ENCODE measurements around the gene CCSER1. TPM values are rescaled to one million over a fixed set of nuclear protein-coding genes. Genes with fewer than 3 reads are reported as not detected.

Gene CCSER1
- total RNA-seq, 2 donors from 2014 or later = 11.8 to 12.5 TPM

DNA sequence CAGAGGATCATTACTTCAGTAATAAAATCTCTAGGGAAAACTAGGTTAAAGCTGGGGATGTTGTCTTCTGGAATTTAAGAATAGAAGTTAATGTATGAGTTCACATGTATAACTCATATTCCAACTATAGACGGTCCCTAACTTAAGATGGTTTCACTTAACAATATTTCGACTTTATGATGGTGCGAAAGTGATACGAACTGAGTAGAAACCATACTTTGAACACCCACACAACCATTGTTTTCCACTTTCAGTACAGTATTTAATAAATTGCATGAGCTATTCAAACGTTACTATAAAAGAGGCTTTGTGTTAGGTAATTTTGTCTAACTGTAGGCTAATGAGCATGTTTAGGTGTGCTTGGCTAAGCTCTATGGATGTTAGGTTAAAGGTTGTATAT lies 38.7 kb downstream of the CCSER1 start:
- no peak for DNase-seq (ENCODE audit: low spot score)
- no peaks in the 10 kb centered on the region for H3K36me3 ChIP-seq

DNA sequence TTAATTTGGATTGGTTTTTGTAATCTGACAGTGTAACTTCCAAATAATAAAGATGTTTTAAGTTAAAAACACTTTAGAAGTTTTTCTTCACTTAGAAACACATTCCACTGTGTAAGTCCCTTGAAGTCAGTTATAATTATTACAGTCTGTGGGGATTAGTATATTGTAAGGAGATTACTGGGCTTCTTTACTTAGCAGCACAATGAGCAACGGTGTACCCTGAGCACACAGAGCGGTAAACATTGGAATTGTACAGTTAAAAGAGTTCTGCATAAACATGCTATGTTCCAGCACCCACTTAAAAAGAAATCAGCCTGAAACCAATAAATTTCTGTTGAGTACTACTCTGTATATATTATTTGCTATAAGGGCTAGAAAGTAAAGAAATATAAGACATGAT lies 44.3 kb downstream of the CCSER1 start:
- H3K36me3 ChIP-seq = no peaks in the 10 kb centered on the region
- H3K9me3 ChIP-seq = no peaks in the 10 kb centered on the region
- DNase-seq (ENCODE audit: low spot score) = no peak
- no peak overlapping the region for H3K4me3 ChIP-seq
- no peaks in the 10 kb centered on the region for H3K4me1 ChIP-seq
- no peak overlapping the region for H3K27ac ChIP-seq
- H3K27me3 ChIP-seq = no peaks in the 10 kb centered on the region
- TF ChIP-seq, protein P1, sequence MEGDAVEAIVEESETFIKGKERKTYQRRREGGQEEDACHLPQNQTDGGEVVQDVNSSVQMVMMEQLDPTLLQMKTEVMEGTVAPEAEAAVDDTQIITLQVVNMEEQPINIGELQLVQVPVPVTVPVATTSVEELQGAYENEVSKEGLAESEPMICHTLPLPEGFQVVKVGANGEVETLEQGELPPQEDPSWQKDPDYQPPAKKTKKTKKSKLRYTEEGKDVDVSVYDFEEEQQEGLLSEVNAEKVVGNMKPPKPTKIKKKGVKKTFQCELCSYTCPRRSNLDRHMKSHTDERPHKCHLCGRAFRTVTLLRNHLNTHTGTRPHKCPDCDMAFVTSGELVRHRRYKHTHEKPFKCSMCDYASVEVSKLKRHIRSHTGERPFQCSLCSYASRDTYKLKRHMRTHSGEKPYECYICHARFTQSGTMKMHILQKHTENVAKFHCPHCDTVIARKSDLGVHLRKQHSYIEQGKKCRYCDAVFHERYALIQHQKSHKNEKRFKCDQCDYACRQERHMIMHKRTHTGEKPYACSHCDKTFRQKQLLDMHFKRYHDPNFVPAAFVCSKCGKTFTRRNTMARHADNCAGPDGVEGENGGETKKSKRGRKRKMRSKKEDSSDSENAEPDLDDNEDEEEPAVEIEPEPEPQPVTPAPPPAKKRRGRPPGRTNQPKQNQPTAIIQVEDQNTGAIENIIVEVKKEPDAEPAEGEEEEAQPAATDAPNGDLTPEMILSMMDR (IDR thresholded peaks at IDR 0.05) = no peak

More for the DNA sequence above, 38.7 kb downstream of the CCSER1 start:
- H3K4me3 ChIP-seq = no peak overlapping the region
- no peak overlapping the region for H3K27ac ChIP-seq
- no peaks in the 10 kb centered on the region for H3K4me1 ChIP-seq
- TF ChIP-seq, protein P1 (IDR thresholded peaks at IDR 0.05) = no peak
- no peaks in the 10 kb centered on the region for H3K9me3 ChIP-seq
- no peaks in the 10 kb centered on the region for H3K27me3 ChIP-seq

DNA sequence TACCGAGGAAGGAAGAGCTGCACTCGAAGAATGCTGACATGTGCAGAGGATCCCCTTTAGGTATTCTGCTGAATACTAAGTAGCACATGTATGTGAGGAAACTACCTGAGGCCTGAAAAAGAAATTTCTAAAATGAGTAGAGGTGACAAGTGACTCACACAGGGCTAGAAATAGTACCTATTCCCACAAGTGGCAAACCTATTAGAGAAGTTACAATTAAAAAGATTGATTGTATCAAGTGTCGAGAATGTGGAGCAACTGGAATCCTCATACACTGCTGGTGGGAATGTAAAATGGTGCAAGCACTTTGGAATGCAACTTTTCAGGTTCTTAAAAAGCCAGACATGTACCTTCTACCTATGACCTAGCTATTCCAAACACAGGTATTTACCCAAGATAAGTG lies 47.4 kb downstream of the CCSER1 start:
- no peak overlapping the region for H3K27ac ChIP-seq
- DNase-seq (ENCODE audit: low spot score) = no peak
- H3K27me3 ChIP-seq = no peaks in the 10 kb centered on the region
- no peaks in the 10 kb centered on the region for H3K36me3 ChIP-seq
- H3K4me1 ChIP-seq = no peaks in the 10 kb centered on the region
- no peaks in the 10 kb centered on the region for H3K9me3 ChIP-seq
- TF ChIP-seq, protein P1 (IDR thresholded peaks at IDR 0.05) = no peak
- H3K4me3 ChIP-seq = no peak overlapping the region

DNA sequence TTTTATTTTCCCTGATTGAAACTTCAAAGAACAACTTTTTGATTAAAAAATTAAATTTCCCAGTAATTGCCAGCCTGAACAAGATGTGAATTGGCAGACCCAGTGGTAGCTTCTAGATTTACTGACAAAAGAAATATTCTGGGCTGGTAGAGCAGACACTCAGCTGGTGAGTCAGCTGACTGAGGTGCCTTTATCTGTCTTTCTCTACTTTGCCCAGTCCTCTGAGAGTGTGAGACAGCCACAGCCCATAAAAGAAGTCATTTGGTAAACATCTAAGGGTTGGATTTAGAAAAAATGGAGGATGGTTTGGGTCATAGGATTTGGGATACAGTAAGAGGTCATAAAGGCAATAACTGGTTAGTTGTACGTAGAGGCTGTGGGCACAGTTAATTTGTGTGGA lies 54.5 kb downstream of the CCSER1 start:
- H3K9me3 ChIP-seq = no peaks in the 10 kb centered on the region
- H3K4me3 ChIP-seq = no peak overlapping the region
- no peaks in the 10 kb centered on the region for H3K36me3 ChIP-seq
- H3K27me3 ChIP-seq = no peaks in the 10 kb centered on the region
- TF ChIP-seq, protein P1 (IDR thresholded peaks at IDR 0.05) = no peak
- H3K27ac ChIP-seq = peak overlapping the region in 1 of 2 donors; percentile 33
- peaks cover 0 to 9% of the 10 kb centered on the region in 2 donors for H3K4me1 ChIP-seq
- DNase-seq (ENCODE audit: low spot score) = no peak

DNA sequence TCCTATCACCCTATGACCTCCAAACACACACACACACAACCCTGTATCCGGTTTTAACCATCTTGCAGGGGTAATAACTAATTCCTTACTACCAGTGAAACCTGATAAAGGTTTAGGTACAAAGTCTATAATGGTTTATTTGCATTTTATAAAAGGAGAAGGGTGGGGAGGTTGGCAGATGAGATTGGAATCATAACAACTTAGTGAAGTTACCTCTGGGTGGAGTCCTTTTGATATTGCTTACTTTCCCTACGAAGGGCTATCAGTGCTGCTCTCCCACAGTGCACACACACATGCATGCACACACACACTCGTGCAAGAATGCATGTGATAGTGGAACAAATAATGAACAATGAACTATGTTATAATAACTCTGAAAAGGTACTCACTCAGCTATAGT lies 56.1 kb downstream of the CCSER1 start:
- Histone ChIP-seq H3K27ac (no peak overlapping the region), H3K4me3 (no peak overlapping the region), H3K4me1 (peaks cover 0 to 9% of the 10 kb centered on the region in 2 donors), H3K9me3 (no peaks in the 10 kb centered on the region), H3K27me3 (no peaks in the 10 kb centered on the region), H3K36me3 (no peaks in the 10 kb centered on the region)
- TF ChIP-seq, protein P1 (IDR thresholded peaks at IDR 0.05) = no peak
- no peak for DNase-seq (ENCODE audit: low spot score)

DNA sequence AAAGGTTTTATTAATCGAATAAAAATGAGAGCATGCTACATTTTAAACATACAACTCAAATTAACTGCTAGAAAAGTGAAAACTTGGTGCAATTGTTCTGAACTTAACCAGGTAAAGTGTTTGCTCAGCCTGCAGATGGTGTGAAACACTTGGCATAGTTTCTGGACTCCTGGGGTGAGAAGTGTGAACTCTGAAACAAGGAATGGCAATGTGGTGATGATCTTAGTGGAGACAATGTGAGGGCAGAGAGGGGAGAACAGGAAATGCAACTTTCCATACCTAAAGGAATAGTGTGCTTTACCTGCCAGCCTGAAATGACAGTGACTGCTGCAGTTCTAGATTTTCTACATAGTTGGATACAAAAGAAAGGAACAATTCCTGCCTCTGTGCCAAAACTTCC lies 57.4 kb downstream of the CCSER1 start:
- peak overlapping the region in 1 of 2 donors; percentile 11 for H3K27ac ChIP-seq
- no peak for DNase-seq (ENCODE audit: low spot score)
- H3K27me3 ChIP-seq = no peaks in the 10 kb centered on the region
- H3K4me3 ChIP-seq = no peak overlapping the region
- H3K36me3 ChIP-seq = no peaks in the 10 kb centered on the region
- TF ChIP-seq, protein P1 (IDR thresholded peaks at IDR 0.05) = no peak
- H3K9me3 ChIP-seq = no peaks in the 10 kb centered on the region
- peaks cover 0 to 9% of the 10 kb centered on the region in 2 donors for H3K4me1 ChIP-seq
